HepG2 (cell line): Measurements from ENCODE around the gene VPS54. TPM values are rescaled to one million over a fixed set of nuclear protein-coding genes. Genes with fewer than 3 reads are reported as not detected.

Experiments used
- ATAC-seq: fragments of 200-7000 bp; cut with Tn5 transposase; 3 replicates; pipeline ENCODE4 v1.9.1; 2020; ENCODE audit warnings: mild to moderate bottlenecking, moderate library complexity
- BruUV-seq: library from RNA; stranded (reverse); fragments of 400-500 nt; replicated peaks from 2 replicates; lab custom pipeline; 2021; lab: Mats Ljungman, UMichigan
- CTCF ChIA-PET: fragments of 300-600 bp; formaldehyde crosslinking; extraction: SDS; loops from one replicate; lab custom pipeline; 2021; ENCODE audit warnings: low total read pairs, inconsistent platforms, low intra/inter-chr PET ratio; lab: Yijun Ruan, JAX
- POLR2A ChIA-PET: fragments of 350-600 bp; sonication (Branson Sonifier 250); formaldehyde crosslinking; loops from one replicate; lab custom pipeline; 2020; ENCODE audit warnings: antibody characterized with exemption, inconsistent platforms; lab: Yijun Ruan, JAX
- DNase-seq: peaks from one replicate; pipeline ENCODE4 v3.0.0-alpha.2; 2015; ENCODE audit warnings: low spot score
- FAIRE-seq: peaks from 3 replicates; lab custom pipeline; 2011; peaks lifted over from hg19 to GRCh38; lab: Jason Lieb, UNC
- H2AFZ ChIP-seq: one replicate; pipeline ENCODE4 v1.6.1; 2011; ENCODE audit warnings: low read length, inconsistent platforms
- H3K27ac ChIP-seq: fragments of 300-600 bp; 3 replicates; pipeline ENCODE4 v1.8.0; 2011; ENCODE audit warnings: mixed run types, mild to moderate bottlenecking, mixed read lengths, low read length, inconsistent platforms; ENCODE audit not compliant: insufficient read depth; ENCODE audit errors: extremely low read length
- H3K27me3 ChIP-seq, 2 experiments: fragments of 200-600 bp in 1 of 2; 2 replicates in 1 of 2; 3 replicates in 1 of 2; pipeline versions ENCODE4 v1.6.0 to v1.8.0; 2011; ENCODE audit warnings: low read length in 2 of 2, mild to moderate bottlenecking in 2 of 2, moderate library complexity in 2 of 2, inconsistent platforms in 1 of 2; ENCODE audit not compliant: insufficient read depth in 2 of 2, control insufficient read depth in 1 of 2
- H3K36me3 ChIP-seq, 2 experiments: fragments of 200-600 bp in 1 of 2; replicated peaks in 1 of 2; 2 replicates in 1 of 2; 3 replicates in 1 of 2; pipeline versions ENCODE4 v1.5.1 to v1.8.0; 2011; ENCODE audit warnings: low read length in 2 of 2, inconsistent platforms in 1 of 2; ENCODE audit not compliant: insufficient read depth in 2 of 2, control insufficient read depth in 1 of 2
- H3K4me1 ChIP-seq: 2 replicates; pipeline ENCODE4 v1.5.1; 2012; ENCODE audit warnings: low read length, inconsistent platforms; ENCODE audit not compliant: insufficient read depth
- H3K4me2 ChIP-seq: 2 replicates; pipeline ENCODE4 v1.6.0; 2011; ENCODE audit warnings: low read depth, low read length, inconsistent platforms
- H3K4me3 ChIP-seq, 3 experiments: fragments of 200-600 bp in 1 of 3; sonication (generic), shearing (Covaris generic) in 1 of 3; replicated peaks in 1 of 3; 2 replicates each; pipeline ENCODE4 v1.5.1; 2011 to 2016; ENCODE audit warnings: low read length in 3 of 3, inconsistent platforms in 2 of 3, low read depth in 2 of 3, mild to moderate bottlenecking in 2 of 3, control low read depth in 1 of 3, mixed read lengths in 1 of 3; ENCODE audit not compliant: insufficient read depth in 1 of 3
- H3K79me2 ChIP-seq: one replicate; pipeline ENCODE4 v1.6.1; 2011; ENCODE audit warnings: low read length, inconsistent platforms; ENCODE audit not compliant: insufficient read depth
- H3K9ac ChIP-seq: 2 replicates; pipeline ENCODE4 v1.6.0; 2011; ENCODE audit warnings: mild to moderate bottlenecking, low read depth, low read length, inconsistent platforms; ENCODE audit not compliant: insufficient read depth
- H3K9me3 ChIP-seq: 2 replicates; pipeline ENCODE4 v1.5.1; 2012; ENCODE audit warnings: mild to moderate bottlenecking, low read length
- H4K20me1 ChIP-seq: 2 replicates; pipeline ENCODE4 v1.6.0; 2011; ENCODE audit warnings: inconsistent platforms, mild to moderate bottlenecking, low read length, moderate library complexity; ENCODE audit not compliant: insufficient read depth
- ATRX ChIP-seq: sonication (generic); formaldehyde crosslinking; IDR thresholded peaks from 2 replicates; pipeline ENCODE4 v1.4.0; 2020; ENCODE audit warnings: missing genetic modification reagents, borderline replicate concordance
- CREM ChIP-seq, 2 experiments: sonication (generic) in 1 of 2; formaldehyde crosslinking in 1 of 2; IDR thresholded peaks; 2 replicates each; pipeline versions ENCODE4 v1.4.0 to v1.6.1; 2016 to 2020; ENCODE audit warnings: antibody characterized with exemption in 1 of 2, mild to moderate bottlenecking in 1 of 2, missing genetic modification reagents in 1 of 2
- EP300 ChIP-seq, 3 experiments: sonication (generic) in 1 of 3; formaldehyde crosslinking in 1 of 3; IDR thresholded peaks; 2 replicates each; pipeline versions ENCODE4 v1.5.1 to v1.6.1; 2011 to 2020; ENCODE audit warnings: low read depth in 2 of 3, low read length in 2 of 3, borderline replicate concordance in 1 of 3, improper control_type of control experiment in 1 of 3, mild to moderate bottlenecking in 1 of 3, missing genetic modification reagents in 1 of 3, moderate library complexity in 1 of 3
- ETV5 ChIP-seq: IDR thresholded peaks from 2 replicates; pipeline ENCODE4 v1.6.1; 2018; ENCODE audit warnings: missing biosample characterization, missing genetic modification reagents, inconsistent platforms, borderline replicate concordance
- FOSL2 ChIP-seq: sonication (generic); formaldehyde crosslinking; IDR thresholded peaks from 2 replicates; pipeline ENCODE4 v1.4.0; 2020; ENCODE audit warnings: missing genetic modification reagents
- FOXP4 ChIP-seq: sonication (generic); formaldehyde crosslinking; IDR thresholded peaks from 2 replicates; pipeline ENCODE4 v1.4.0; 2020; ENCODE audit warnings: missing genetic modification reagents
- HDAC2 ChIP-seq: sonication (generic); formaldehyde crosslinking; IDR thresholded peaks from 2 replicates; pipeline ENCODE4 v1.4.0; 2020; ENCODE audit warnings: missing genetic modification reagents
- MTERF4 ChIP-seq: sonication (generic); formaldehyde crosslinking; IDR thresholded peaks from 2 replicates; pipeline ENCODE4 v1.8.0; 2023; ENCODE audit warnings: mild to moderate bottlenecking, missing genetic modification reagents
- PITX1 ChIP-seq: sonication (generic); formaldehyde crosslinking; IDR thresholded peaks from 2 replicates; pipeline ENCODE4 v1.5.1; 2020; ENCODE audit warnings: mild to moderate bottlenecking, missing genetic modification reagents
- RFX3 ChIP-seq: IDR thresholded peaks from 2 replicates; pipeline ENCODE4 v1.6.1; 2016; ENCODE audit warnings: missing biosample characterization, missing genetic modification reagents
- SAP130 ChIP-seq: IDR thresholded peaks from 2 replicates; pipeline ENCODE4 v1.6.1; 2016; ENCODE audit warnings: low read depth
- YEATS2 ChIP-seq: sonication (generic); formaldehyde crosslinking; IDR thresholded peaks from 2 replicates; pipeline ENCODE4 v1.4.0; 2020; ENCODE audit warnings: missing genetic modification reagents, borderline replicate concordance
- ZFY ChIP-seq: sonication (generic); formaldehyde crosslinking; IDR thresholded peaks from 2 replicates; pipeline ENCODE4 v1.4.0; 2020; ENCODE audit warnings: missing genetic modification reagents
- in situ Hi-C: cut with HindIII; loops from 2 replicates; pipeline ENCODE4 v1.10.0; 2017; ENCODE audit warnings: low pct_unique_long_range_greater_than_20kb; ENCODE audit not compliant: extremely low pct_ligation_motif_present
- intact Hi-C: fragments of 100-400 bp; cut with micrococcal nuclease; formaldehyde crosslinking; loops from one replicate; pipeline ENCODE4 v1.10.0; 2022; ENCODE audit not compliant: unreplicated experiment
- polyA plus RNA-seq, 8 experiments: library from polyadenylated mRNA; depleted of rRNA in 3 of 8; stranded (reverse) in 7 of 8; unstranded in 1 of 8; fragments of >200 nt; fragmentation: Illumina TruSeq in 4 of 8; extraction: Trizol in 4 of 8; gene quantifications; 2 replicates each; pipeline versions ENCODE4 v1.2.1 to v1.2.3, GENCODE V29; 2011 to 2016; ENCODE audit warnings: low read depth in 4 of 8, missing spikeins in 1 of 8, mixed read lengths in 1 of 8; ENCODE audit not compliant: insufficient read depth in 1 of 8
- total RNA-seq, 5 experiments: library from RNA; depleted of rRNA; stranded (reverse); fragments of >200 nt; fragmentation: Illumina TruSeq; extraction: Trizol; gene quantifications; 2 replicates each; pipeline ENCODE4 v1.2.3, GENCODE V29; 2016; ENCODE audit warnings: low read depth in 1 of 5
- TF ChIP-seq, protein P1 (sequence below), 2 experiments: sonication (generic) in 1 of 2; formaldehyde crosslinking in 1 of 2; IDR thresholded peaks; 2 replicates each; pipeline versions ENCODE4 v1.4.0 to v1.6.1; 2016 to 2020; ENCODE audit warnings: borderline replicate concordance in 1 of 2, low read depth in 1 of 2, mild to moderate bottlenecking in 1 of 2, missing genetic modification reagents in 1 of 2

The VPS54 gene
- total and polyA plus RNA-seq, 2 of the 13 experiments (the other 11 are each of a cell fraction or from before 2014, with no cell fraction given) = 64.7 to 77.5 TPM

GRCh38 chr2:63962186-63962585, 57.0 kb downstream of the VPS54 start (continued):
- TF ChIP-seq ATRX (CRISPR knock-in tag) = no peak
- TF ChIP-seq EP300 (IDR thresholded peaks at IDR 0.05; ENCODE audit: low read depth in 2 of 2, low read length in 2 of 2) = no peak
- no peak for TF ChIP-seq EP300 (CRISPR knock-in tag; IDR thresholded peaks at IDR 0.05; ENCODE audit: borderline replicate concordance)
- TF ChIP-seq ZFY = no peak
- TF ChIP-seq MTERF4 (CRISPR knock-in tag) = no peak

- POLR2A ChIA-PET = interaction anchor here (0.6 to 1.5 kb wide), 2 partner anchors 68 to 799 kb away, joined by 3 to 5 read pairs; no protein-coding TSS in a partner anchor
- in situ Hi-C loops (no loop called here), intact Hi-C loops (no loop called here)
- TSS peak; percentile 2 for BruUV-seq
- no peaks in the 10 kb centered on the region for H3K9me3 ChIP-seq
- H3K9ac ChIP-seq = no peak overlapping the region
- no peaks in the 10 kb centered on the region for H3K27me3 ChIP-seq
- no peak overlapping the region for H2AFZ ChIP-seq
- H3K4me2 ChIP-seq = no peak overlapping the region
- peaks cover 46% of the 10 kb centered on the region for H3K4me1 ChIP-seq
- no peak for FAIRE-seq
- peak; percentile 88 for DNase-seq
- H4K20me1 ChIP-seq = no peaks in the 10 kb centered on the region
- H3K4me3 ChIP-seq = no peak overlapping the region
- ATAC-seq = peak; percentile 78
- peak overlapping the region; percentile 26 for H3K27ac ChIP-seq
- CTCF ChIA-PET = no interaction called here
- peaks cover 13 to 44% of the 10 kb centered on the region in 2 experiments for H3K36me3 ChIP-seq
- H3K79me2 ChIP-seq = peaks cover 11% of the 10 kb centered on the region
- TF ChIP-seq FOSL2 (CRISPR knock-in tag) (0 out of 2 replicates have a peak, but pooled peaks have one; percentile 9), SAP130 (peak; percentile 40), CREM (IDR thresholded peaks at IDR 0.05) (peak; percentile 66; the same call in 1 of the 2 replicates), CREM (CRISPR knock-in tag; IDR thresholded peaks at IDR 0.05) (no peak), HDAC2 (peak; percentile 36; the same call in 1 of the 2 replicates), YEATS2 (CRISPR knock-in tag) (no peak), RFX3 (CRISPR knock-in tag) (no peak), FOXP4 (CRISPR knock-in tag) (peak; percentile 50; the same call in 1 of the 2 replicates), ETV5 (CRISPR knock-in tag) (peak; percentile 36; the same call in 1 of the 2 replicates), PITX1 (0 out of 2 replicates have a peak, but pooled peaks have one; percentile 33)
- TF ChIP-seq, protein P1, sequence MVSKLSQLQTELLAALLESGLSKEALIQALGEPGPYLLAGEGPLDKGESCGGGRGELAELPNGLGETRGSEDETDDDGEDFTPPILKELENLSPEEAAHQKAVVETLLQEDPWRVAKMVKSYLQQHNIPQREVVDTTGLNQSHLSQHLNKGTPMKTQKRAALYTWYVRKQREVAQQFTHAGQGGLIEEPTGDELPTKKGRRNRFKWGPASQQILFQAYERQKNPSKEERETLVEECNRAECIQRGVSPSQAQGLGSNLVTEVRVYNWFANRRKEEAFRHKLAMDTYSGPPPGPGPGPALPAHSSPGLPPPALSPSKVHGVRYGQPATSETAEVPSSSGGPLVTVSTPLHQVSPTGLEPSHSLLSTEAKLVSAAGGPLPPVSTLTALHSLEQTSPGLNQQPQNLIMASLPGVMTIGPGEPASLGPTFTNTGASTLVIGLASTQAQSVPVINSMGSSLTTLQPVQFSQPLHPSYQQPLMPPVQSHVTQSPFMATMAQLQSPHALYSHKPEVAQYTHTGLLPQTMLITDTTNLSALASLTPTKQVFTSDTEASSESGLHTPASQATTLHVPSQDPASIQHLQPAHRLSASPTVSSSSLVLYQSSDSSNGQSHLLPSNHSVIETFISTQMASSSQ (IDR thresholded peaks at IDR 0.05; ENCODE audit: low read depth) = no peak
- TF ChIP-seq, protein P1 (CRISPR knock-in tag; IDR thresholded peaks at IDR 0.05; ENCODE audit: borderline replicate concordance) = peak; percentile 61; the same call in 1 of the 2 replicates
Measured at GRCh38 chr2:63950414-63950813, 68.8 kb downstream of the VPS54 start.
